HG03558 (cell line): ENCODE results near the gene SLC19A1.

ENCODE experiments used
- ATAC-seq: cut with Tn5 transposase; IDR thresholded peaks from one replicate; pipeline ENCODE4 v1.9.1; 2021; ENCODE audit warnings: moderate number of reproducible peaks; ENCODE audit not compliant: unreplicated experiment; ENCODE audit errors: extremely low read depth

The SLC19A1 gene

GRCh38 chr21:45546636-45547544 lies 4.7 kb upstream of the SLC19A1 start:
- no peak for ATAC-seq

- no peak for ATAC-seq
These were observed 3.7 kb upstream of the SLC19A1 start for GRCh38 chr21:45545691-45546531.

- ATAC-seq = no peak
These were observed 3.0 kb upstream of the SLC19A1 start for GRCh38 chr21:45545236-45545570.

DNA sequence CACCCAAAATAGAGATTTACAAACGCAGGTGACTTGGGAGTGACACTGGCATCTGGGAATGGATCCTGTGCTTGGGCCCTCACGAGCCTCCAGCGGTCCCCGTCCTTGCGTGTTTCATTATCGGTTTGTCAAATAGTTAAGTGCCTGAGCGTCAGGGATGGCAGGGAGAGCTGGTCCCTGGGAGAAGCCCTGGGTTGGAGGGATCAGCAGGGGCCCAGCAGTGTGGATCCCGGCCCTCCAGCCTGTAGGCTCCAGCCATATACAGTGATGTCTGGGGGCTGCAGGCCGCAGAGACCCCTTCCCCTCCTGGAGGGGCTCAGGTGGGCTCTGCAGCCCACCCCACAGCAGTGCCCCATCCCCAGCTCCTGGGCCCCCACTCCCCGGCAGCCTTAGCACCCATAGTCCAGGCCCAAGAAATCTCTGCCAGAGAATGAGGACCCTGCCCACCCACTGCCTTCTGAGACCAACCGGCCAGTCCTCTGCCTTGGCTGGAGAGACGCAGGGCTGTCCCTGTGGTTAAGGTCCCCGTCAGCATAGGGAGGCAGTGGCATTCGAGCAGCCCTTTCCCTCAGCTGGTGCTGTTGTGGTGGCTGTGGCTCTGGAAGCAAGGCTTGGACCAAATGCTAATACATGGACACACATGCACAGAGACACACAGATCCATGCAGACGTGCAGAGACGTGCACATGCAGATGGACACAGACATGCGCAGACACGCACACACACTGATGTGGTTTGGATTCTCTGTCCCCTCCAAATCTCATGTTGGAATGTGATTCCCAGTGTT lies 2.4 kb upstream of the SLC19A1 start:
- ATAC-seq = no peak

GRCh38 chr21:45543710-45544448 lies 1.6 kb upstream of the SLC19A1 start:
- no peak for ATAC-seq

DNA sequence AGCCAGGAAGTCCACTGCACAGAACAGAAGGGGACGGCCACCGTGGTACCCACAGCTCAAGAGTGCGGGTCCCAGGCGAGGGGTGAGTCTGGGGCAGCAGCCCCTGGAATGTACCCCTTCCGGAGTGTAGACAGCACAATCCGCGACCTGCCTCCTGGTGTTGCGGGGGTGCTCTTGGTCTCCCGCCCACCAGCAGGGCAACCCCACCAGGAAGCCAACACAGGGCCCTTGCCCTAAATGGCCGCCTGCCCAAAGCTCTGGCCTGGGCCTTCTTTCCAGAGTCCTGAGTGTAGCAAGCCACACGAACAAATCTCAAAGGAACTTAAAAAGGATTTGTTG lies 1.1 kb upstream of the SLC19A1 start:
- no peak for ATAC-seq

DNA sequence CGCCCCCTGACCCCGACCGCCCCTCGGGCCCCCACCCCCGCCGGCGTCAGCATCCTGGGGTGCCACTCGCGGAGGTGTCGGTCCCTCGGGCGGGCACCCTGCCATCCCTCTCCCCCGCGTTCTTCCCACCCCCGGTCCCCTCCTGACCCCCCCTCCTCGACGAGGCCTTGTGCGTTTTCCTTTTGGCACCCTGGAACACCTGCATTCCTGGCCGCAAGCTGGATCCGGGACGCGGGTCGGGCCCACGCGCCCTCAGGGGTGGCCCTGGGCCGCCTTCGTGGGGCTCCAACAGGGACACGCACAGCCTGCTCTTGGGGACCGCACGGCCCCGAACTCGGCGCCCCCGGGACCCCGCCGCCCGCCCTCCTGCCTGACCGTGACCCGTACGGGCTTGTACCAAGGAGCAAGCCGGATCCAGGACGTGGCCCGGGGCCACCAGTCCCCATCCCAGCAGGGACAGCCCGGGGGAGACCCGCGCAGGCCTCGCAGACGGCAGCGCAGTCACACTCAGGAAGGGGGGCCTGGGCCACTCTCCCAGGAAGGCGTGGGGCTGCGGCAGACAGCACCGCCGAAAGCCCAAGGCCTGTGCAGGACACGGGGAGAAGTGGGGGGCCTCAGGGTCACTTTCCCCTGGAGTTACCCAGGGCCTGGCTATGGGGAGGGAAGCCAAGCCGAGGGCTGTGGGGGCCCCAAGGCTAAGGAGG lies 579 bp upstream of the SLC19A1 start:
- ATAC-seq = no peak

DNA sequence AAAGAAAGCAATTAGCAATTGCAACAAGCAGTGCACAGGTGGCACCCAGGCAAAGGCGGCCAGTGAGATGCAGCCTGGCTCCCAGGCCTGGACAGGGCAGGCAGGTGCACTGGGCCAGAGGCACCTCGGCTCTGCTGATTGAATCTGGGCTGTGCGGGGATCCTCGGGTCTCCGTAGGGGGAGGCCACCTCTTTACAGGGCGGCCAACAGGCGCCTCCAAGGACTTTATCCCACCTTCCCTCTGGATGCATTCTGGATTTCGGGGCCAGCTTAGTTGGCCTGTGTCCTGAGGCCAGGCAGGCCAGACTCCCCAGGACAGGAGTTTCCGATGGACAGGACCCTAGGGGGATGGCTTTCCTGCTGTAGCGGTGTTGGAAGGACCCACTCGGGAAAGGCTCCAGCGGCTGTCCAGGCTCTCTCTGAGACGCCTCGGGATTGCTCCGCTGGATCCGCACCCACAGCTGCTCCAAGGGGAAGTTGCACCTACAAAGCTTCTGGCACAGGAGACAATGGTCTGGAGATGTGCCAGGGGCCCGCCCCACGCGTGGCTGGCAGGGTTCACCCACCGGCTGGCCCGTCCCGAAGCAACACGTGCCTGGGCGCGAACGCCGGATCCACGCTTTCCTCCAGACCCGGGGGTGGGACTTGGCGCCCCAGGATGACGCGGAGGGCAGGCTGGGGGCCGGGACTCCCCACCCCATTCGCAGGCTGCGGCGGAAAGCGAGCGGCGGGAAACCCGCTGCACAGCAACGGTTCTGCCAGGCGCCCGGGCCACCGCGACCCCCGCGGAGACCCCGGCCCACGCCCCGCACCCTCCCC lies 810 bp downstream of the SLC19A1 start:
- no peak for ATAC-seq

DNA sequence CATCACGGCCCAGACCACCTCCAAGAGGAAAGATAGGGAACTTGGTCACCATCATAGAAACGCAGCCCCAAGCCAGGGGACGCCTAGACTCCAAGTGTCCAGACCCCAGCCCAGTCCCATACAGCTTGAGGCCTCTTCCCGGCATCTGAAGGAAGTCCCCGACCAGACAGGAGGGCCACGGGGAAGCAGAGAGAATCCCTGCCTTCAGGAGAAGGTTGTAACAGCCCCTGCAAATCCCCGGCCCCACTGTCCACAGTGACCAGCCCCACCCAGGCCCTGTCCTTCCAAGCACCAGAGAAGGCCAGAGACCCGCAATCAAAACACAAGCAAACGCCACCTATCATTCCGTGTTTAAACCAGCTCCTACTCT lies 1.7 kb downstream of the SLC19A1 start:
- ATAC-seq = no peak

DNA sequence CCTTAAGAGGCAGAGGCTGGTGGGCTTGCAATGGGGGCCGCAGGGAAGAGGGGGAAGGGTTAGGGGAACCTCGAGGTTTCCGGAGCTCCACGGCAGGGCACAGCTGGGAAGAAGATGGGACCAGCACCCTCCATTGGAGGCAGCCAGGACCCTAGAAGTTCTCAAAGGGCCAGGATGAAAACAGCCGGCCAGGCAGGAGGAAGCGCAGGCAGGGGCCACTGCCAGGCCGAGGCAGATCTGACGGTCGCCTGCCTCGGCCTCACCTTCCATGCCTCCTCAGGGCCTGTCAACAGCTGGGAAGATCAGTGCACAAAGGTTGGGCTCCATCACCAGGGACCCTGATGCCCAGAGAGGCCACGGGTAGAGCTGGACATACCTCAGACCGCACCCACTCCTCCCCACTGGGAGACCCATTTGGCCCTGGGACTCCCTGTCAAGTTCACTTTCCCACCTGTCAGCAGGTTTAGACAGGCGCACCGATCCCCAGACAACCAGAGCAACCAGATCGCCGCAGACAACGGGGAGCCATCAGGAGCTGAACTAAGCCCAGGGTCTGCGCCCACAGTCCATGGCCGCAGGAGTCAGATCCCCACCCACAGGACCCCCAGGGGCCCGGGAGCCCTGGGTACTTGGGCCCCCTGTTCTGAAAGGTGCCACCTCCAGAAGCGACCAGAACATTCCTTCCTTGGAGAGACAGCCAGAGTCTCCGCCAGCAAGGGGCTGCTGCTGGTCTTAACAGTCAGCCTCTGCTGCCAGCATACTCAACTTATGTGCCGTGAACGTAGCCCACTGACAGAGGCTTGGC lies 2.2 kb downstream of the SLC19A1 start:
- ATAC-seq = no peak

DNA sequence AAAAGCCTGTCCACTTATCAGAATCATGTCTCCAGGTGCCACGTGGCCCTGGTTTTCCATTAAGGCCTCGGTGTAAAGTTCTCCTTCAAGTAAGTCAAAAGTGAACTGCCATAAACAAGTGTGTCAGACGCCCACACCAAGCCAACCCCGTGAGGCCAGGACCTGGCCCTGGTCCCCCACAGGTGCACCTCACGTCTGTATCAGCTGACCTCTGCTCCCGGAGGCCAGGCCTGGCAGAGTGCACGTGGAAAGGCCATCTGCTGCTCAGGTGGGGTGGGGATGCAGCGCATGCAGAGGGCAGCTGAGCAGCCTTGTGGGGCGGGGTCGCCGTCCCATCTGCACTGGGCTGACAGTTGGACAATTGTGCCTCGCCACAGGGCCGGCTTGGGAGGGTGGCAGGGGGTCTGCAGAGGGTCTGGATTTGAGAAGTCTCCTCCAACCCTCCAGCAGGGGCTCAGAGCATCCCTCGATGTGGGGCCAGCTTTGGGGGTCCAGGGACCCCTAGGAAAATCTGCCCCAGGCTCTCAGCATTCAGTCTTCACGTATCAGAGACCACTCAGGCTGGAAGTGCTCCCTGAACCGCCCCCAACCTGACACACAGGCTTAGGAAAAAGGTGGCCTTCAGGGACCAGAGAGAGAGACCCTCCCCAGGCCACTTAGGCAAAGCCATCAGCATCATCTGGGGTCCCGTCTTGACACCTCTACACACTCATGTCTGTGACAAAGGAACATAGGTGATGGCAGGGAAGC lies 3.0 kb downstream of the SLC19A1 start:
- ATAC-seq = no peak

DNA sequence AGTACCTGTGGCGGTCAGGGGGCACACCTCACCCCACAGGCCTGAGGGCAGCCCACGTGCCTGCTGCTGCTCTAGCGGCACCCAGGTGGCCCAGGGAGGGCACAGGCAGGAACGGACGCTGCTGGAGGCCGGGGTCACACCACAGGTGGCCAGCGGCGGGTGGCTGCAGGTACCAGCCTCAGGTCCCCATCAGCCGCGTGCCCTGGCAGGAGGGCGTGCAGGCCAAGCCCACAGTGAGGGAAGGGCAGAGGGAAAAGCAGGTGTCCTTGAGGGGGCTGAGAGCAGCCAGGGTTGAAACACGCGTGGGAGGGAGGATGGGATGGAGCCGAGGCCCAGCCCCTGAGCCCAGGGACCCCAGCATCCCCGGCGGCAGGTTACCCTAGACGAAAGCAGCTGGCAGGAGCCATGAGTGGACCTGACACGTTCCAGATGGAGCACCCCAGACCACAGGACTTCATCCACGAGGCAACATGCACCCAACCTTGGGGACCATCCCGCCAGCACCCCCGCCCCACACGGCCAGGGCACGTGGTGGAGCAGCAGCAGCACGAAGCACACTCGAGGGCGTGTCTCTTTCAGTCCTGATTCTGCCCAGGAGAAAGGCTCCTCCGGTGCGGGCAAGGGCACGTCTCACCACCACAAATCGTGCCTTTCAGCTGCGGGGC lies 3.7 kb downstream of the SLC19A1 start:
- ATAC-seq = no peak

GRCh38 chr21:45537746-45538291 lies 4.4 kb downstream of the SLC19A1 start:
- no peak for ATAC-seq

GRCh38 chr21:45537111-45537745 lies 5.0 kb downstream of the SLC19A1 start:
- ATAC-seq = no peak

- no peak for ATAC-seq
These were observed 5.7 kb downstream of the SLC19A1 start for GRCh38 chr21:45536301-45537081.
